Measurements from ENCODE around the gene SRSF9. TPM values are rescaled to one million over a fixed set of nuclear protein-coding genes. Genes with fewer than 3 reads are reported as not detected.

Gene SRSF9
- total RNA-seq, 1 donor from 2014 or later, result 76.3 TPM

DNA sequence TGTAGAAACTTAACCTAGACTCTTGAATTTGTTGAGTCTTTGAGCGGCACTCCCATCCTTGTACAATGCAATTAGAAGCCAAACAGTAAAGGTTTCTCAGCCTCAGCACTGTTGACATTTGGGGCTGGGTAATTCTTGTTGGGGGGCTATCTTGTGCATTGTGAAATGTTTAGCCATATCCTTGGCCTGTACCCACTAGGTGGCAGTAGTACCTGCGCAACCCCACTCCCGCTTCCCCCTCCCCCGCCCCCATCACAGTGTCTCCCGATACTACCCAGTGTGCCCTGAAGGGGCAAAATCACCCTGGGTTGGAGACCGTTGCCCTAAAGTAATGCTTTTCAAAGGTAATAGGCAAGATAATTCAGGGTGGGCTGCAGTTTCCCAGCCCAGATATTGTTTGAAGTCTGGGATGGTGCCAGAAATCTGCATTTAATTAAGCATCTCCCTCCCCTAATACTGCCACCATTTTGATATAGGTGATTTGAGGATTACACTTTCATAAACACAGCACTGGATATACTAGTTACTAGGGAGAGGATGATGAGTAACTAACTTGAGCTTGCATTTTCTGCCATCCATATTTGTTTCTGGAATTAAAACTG lies 29.8 kb downstream of the SRSF9 start:
- peak; percentile 86 for TF ChIP-seq CTCF (IDR thresholded peaks at IDR 0.05; ENCODE audit: insufficient read depth, low read length, poor library complexity, severe bottlenecking)
- Histone ChIP-seq H3K27me3 (ENCODE audit: control insufficient read depth, insufficient read depth, low read length) (no peaks in the 10 kb centered on the region), H3K4me3 (ENCODE audit: low read depth, low read length) (no peak overlapping the region), H3K36me3 (ENCODE audit: control insufficient read depth, insufficient read depth, low read length) (peaks cover 1% of the 10 kb centered on the region)
- DNase-seq (ENCODE audit: low read depth), result no peak

DNA sequence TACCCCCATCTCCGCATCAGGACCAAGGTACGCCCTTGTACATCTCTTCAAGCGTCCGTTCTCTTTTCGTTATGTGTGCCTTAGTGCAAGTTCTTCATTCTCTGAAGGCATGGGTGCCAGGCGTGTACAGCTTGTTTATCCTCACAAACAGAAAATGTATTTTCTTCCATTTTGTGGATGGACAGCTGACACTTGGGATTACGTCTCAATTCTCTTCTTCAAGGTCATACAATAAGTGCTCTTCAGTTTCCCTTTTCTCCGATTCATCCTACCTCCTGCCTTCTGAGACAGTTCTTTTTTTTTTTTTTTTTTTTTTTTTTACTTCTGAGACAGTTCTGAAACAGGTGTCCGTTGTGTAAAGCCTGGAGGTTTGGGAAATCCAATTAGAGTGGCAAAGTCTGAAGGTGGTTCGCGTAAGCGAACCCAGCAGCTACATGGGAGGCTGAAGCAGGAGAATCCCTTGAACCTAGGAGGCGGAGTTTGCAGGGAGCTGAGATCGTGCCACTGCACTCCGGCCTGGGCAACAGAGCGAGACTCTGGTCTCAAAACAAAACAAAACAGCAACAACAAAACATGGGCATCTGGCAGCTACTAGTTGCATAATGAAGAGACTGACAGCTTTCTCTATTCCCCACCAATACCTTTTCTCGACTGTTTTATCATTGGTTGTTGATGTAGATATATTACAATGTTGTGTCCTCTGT lies 30.9 kb downstream of the SRSF9 start:
- DNase-seq (ENCODE audit: low read depth), result no peak
- Histone ChIP-seq H3K27me3 (ENCODE audit: control insufficient read depth, insufficient read depth, low read length) (no peaks in the 10 kb centered on the region), H3K36me3 (ENCODE audit: control insufficient read depth, insufficient read depth, low read length) (peaks cover 1% of the 10 kb centered on the region), H3K4me3 (ENCODE audit: low read depth, low read length) (peak overlapping the region; percentile 68)
- TF ChIP-seq CTCF (IDR thresholded peaks at IDR 0.05; ENCODE audit: insufficient read depth, low read length, poor library complexity, severe bottlenecking), result no peak

DNA sequence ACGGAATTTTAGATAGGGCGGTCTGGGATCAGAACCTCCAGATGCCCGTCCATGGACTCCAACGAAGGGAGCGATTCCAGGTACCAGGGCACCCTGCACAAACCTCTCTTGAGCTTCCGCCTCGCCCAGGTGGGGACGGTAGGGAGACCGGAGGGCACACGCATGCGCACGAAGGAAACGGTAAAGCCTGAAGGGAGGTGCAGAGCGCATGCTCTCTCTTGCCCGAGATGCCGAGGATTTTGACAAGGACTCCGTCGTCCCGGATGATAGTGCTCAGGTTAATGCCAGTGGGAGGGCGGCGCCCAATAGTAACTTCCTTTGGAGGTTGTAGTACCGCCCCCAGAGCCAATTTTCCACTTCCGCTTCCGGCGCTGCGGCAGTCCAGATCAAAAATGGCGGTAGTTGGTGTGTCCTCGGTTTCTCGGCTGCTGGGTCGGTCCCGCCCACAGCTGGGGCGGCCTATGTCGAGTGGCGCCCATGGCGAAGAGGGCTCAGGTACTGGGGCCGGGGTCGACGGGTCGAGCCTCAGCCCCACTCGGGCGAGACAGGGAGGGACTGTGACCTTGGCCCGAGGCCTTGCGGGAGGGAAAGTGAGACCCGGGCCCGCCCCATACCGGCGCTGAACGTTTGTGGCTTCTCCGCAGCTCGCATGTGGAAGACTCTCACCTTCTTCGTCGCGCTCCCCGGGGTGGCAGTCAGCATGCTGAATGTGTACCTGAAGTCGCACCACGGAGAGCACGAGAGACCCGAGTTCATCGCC lies 31.6 kb downstream of the SRSF9 start, which contains the start of gene COX6A1:
COX6A1 (plus strand) TSS at position 379 of the 760 bp plus-strand sequence; CDS start at position 393, 14 bp downstream.
- DNase-seq (ENCODE audit: low read depth), result peak; percentile 98
- no peaks in the 10 kb centered on the region for H3K27me3 ChIP-seq (ENCODE audit: control insufficient read depth, insufficient read depth, low read length)
- TF ChIP-seq CTCF (IDR thresholded peaks at IDR 0.05; ENCODE audit: insufficient read depth, low read length, poor library complexity, severe bottlenecking), result peak; percentile 26
- H3K4me3 ChIP-seq (ENCODE audit: low read depth, low read length), result peak within 1 kb of the TSS; percentile 68
- H3K36me3 ChIP-seq (ENCODE audit: control insufficient read depth, insufficient read depth, low read length), result peaks cover 1% of the 10 kb centered on the region

GRCh38 chr12:120432772-120433525 lies 36.6 kb downstream of the SRSF9 start:
- no peak for TF ChIP-seq CTCF (IDR thresholded peaks at IDR 0.05; ENCODE audit: insufficient read depth, low read length, poor library complexity, severe bottlenecking)
- DNase-seq (ENCODE audit: low read depth), result no peak
- no peaks in the 10 kb centered on the region for H3K36me3 ChIP-seq (ENCODE audit: control insufficient read depth, insufficient read depth, low read length)
- H3K27me3 ChIP-seq (ENCODE audit: control insufficient read depth, insufficient read depth, low read length), result no peaks in the 10 kb centered on the region
- H3K4me3 ChIP-seq (ENCODE audit: low read depth, low read length), result no peak overlapping the region

DNA sequence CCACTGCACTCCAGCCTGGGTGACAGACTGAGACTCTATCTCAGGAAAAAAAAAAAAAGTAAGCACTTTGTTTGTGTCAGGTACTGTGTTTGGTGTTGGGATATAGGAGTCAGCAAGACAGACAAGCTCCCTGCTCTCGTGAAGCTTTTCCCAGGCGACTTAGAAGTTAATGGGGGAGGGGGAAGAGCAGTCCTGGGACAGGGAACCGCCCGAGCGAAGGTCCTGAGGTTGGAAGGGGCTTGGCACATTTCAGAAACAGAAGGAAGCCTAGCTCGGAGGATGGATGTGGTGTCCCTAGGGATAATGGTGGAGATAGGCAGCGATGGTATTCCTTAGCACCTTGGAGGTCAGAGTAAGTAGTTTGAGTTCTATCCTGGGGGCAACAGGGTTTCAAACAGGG lies 40.2 kb downstream of the SRSF9 start:
- Histone ChIP-seq H3K27me3 (ENCODE audit: control insufficient read depth, insufficient read depth, low read length) (no peaks in the 10 kb centered on the region), H3K4me3 (ENCODE audit: low read depth, low read length) (no peak overlapping the region), H3K36me3 (ENCODE audit: control insufficient read depth, insufficient read depth, low read length) (no peaks in the 10 kb centered on the region)
- no peak for DNase-seq (ENCODE audit: low read depth)
- no peak for TF ChIP-seq CTCF (IDR thresholded peaks at IDR 0.05; ENCODE audit: insufficient read depth, low read length, poor library complexity, severe bottlenecking)

Data from kidney epithelial cell (primary cell).